GM23338 (cell line): ENCODE data around the gene OR1K1. TPM values are rescaled to one million over a fixed set of nuclear protein-coding genes. Genes with fewer than 3 reads are reported as not detected.

Experiments used
- ATAC-seq: fragments of 200-7000 bp; cut with Tn5 transposase; 3 replicates; pipeline ENCODE4 v1.9.1; 2020
- DNase-seq: peaks from one replicate; pipeline ENCODE4 v3.0.0-alpha.2; 2015; ENCODE audit warnings: low spot score
- H2AFZ ChIP-seq: fragments of 200-600 bp; sonication (generic); 2 replicates; pipeline ENCODE4 v1.8.0; 2016; ENCODE audit warnings: antibody characterized with exemption, mild to moderate bottlenecking, moderate library complexity
- H3F3A ChIP-seq: fragments of 200-600 bp; sonication (generic); replicated peaks from 2 replicates; pipeline ENCODE4 v1.8.0; 2017; ENCODE audit warnings: antibody characterized with exemption, mixed run types, low read depth
- H3K27ac ChIP-seq: fragments of 200-600 bp; sonication (generic); 2 replicates; pipeline ENCODE4 v1.6.1; 2016; ENCODE audit warnings: low read depth
- H3K27me3 ChIP-seq: fragments of 200-600 bp; sonication (generic); 2 replicates; pipeline ENCODE4 v1.8.0; 2016; ENCODE audit warnings: mild to moderate bottlenecking, mixed run types, moderate library complexity; ENCODE audit not compliant: insufficient read depth
- H3K36me3 ChIP-seq: fragments of 200-600 bp; sonication (generic); 2 replicates; pipeline ENCODE4 v1.8.0; 2016; ENCODE audit warnings: mild to moderate bottlenecking; ENCODE audit not compliant: insufficient read depth
- H3K4me1 ChIP-seq: fragments of 200-600 bp; sonication (generic); 2 replicates; pipeline ENCODE4 v1.8.0; 2016; ENCODE audit warnings: mild to moderate bottlenecking, moderate library complexity; ENCODE audit not compliant: insufficient read depth
- H3K4me2 ChIP-seq: fragments of 200-600 bp; sonication (generic); 2 replicates; pipeline ENCODE4 v1.7.1; 2017; ENCODE audit warnings: mixed run types
- H3K4me3 ChIP-seq: fragments of 200-600 bp; sonication (generic); 2 replicates; pipeline ENCODE4 v1.6.1; 2016; ENCODE audit warnings: mixed run types
- H3K79me2 ChIP-seq: fragments of 200-600 bp; sonication (generic); replicated peaks from 2 replicates; pipeline ENCODE4 v1.8.0; 2017; ENCODE audit warnings: mild to moderate bottlenecking; ENCODE audit not compliant: insufficient read depth
- H3K9me2 ChIP-seq: fragments of 200-600 bp; sonication (generic); 2 replicates; pipeline ENCODE4 v1.8.0; 2017; ENCODE audit not compliant: insufficient read depth
- H4K20me1 ChIP-seq: fragments of 200-600 bp; sonication (generic); replicated peaks from 2 replicates; pipeline ENCODE4 v1.8.0; 2017; ENCODE audit warnings: mild to moderate bottlenecking; ENCODE audit not compliant: insufficient read depth
- H3K27ac Mint-ChIP-seq: 2 replicates; pipeline ENCODE4 v1.8.0; 2020; ENCODE audit warnings: inconsistent platforms, mild to moderate bottlenecking, moderate library complexity, mixed read lengths
- H3K27me3 Mint-ChIP-seq: 3 replicates; pipeline ENCODE4 v1.8.0; 2022; ENCODE audit warnings: low read depth, mild to moderate bottlenecking, moderate library complexity, mixed read lengths, inconsistent platforms; ENCODE audit not compliant: insufficient read depth, poor library complexity
- H3K36me3 Mint-ChIP-seq: 3 replicates; pipeline ENCODE4 v1.8.0; 2021; ENCODE audit warnings: low read depth, mild to moderate bottlenecking, inconsistent platforms, moderate library complexity, mixed read lengths
- H3K4me1 Mint-ChIP-seq: 3 replicates; pipeline ENCODE4 v1.8.0; 2020; ENCODE audit warnings: mild to moderate bottlenecking, inconsistent platforms, mixed read lengths
- H3K4me3 Mint-ChIP-seq: 3 replicates; pipeline ENCODE4 v1.8.0; 2021; ENCODE audit warnings: moderate library complexity, mild to moderate bottlenecking, inconsistent platforms, mixed read lengths
- H3K9me3 Mint-ChIP-seq: 3 replicates; pipeline ENCODE4 v1.8.0; 2020; ENCODE audit warnings: moderate library complexity, mild to moderate bottlenecking, inconsistent platforms, mixed read lengths
- CREB1 ChIP-seq: fragments of 250-450 bp; sonication (Bioruptor Pico); IDR thresholded peaks from 2 replicates; pipeline ENCODE4 v1.5.0; 2020; ENCODE audit warnings: low read depth, mild to moderate bottlenecking, moderate library complexity
- CTCF ChIP-seq, 2 experiments: fragments of 200-600 bp in 1 of 2; sonication (generic) in 1 of 2; conservative IDR thresholded peaks; 2 replicates each; pipeline versions ENCODE4 v1.5.1 to v1.6.1; 2016 to 2017; ENCODE audit warnings: antibody characterized with exemption in 2 of 2, low read depth in 2 of 2, mild to moderate bottlenecking in 2 of 2, moderate library complexity in 1 of 2
- EZH2phosphoT487 ChIP-seq: fragments of 200-600 bp; sonication (generic); IDR thresholded peaks from one replicate; pipeline ENCODE4 v1.8.1; 2018; ENCODE audit warnings: antibody characterized with exemption; ENCODE audit not compliant: unreplicated experiment
- JUNB ChIP-seq: IDR thresholded peaks from one replicate; pipeline ENCODE4 v1.6.1; 2016; ENCODE audit warnings: antibody characterized with exemption; ENCODE audit not compliant: unreplicated experiment
- REST ChIP-seq: IDR thresholded peaks from one replicate; pipeline ENCODE4 v1.6.1; 2018; ENCODE audit warnings: antibody characterized with exemption; ENCODE audit not compliant: unreplicated experiment
- ZNF114 ChIP-seq: fragments of 250-450 bp; sonication (Bioruptor Pico); IDR thresholded peaks from 2 replicates; pipeline ENCODE4 v1.5.0; 2020; ENCODE audit warnings: mild to moderate bottlenecking, moderate library complexity
- ZNF462 ChIP-seq: fragments of 250-450 bp; sonication (Bioruptor Pico); IDR thresholded peaks from 2 replicates; pipeline ENCODE4 v1.5.0; 2020; ENCODE audit warnings: mild to moderate bottlenecking, moderate library complexity
- long read RNA-seq: library from polyadenylated mRNA; unstranded; transcript quantifications from one replicate; pipeline ENCODE4 v2.0.0, GENCODE V29; 2020; ENCODE audit not compliant: unreplicated experiment
- polyA plus RNA-seq: library from polyadenylated mRNA; unstranded; fragments of >200 nt; fragmentation: Nextera tagmentation; extraction: Ambion mirVana; gene quantifications from 2 replicates; pipeline ENCODE4 v1.2.1, GENCODE V29; 2016
- total RNA-seq: library from RNA; depleted of rRNA; stranded (reverse); fragments of >200 nt; shearing (Covaris generic); gene quantifications from 2 replicates; pipeline ENCODE4 v1.2.3, GENCODE V29; 2014; rRNA removed

The OR1K1 gene
- total RNA-seq (not detected in 2 replicates), polyA plus RNA-seq (not detected in 2 replicates)
- long read RNA-seq, result 0 reads

GRCh38 chr9:122800066-122801060 is at the start of gene OR1K1:
Gene OR1K1, plus strand, starts transcription at chr9:122800123. Its CDS starts 0 bp downstream, at chr9:122800123.
- Mint-ChIP-seq H3K4me1 (no peaks in the 10 kb centered on the region), H3K27ac (no peak within 1 kb of the TSS), H3K9me3 (peaks cover 85% of the 10 kb centered on the region), H3K4me3 (no peak within 1 kb of the TSS), H3K36me3 (peaks cover 10% of the 10 kb centered on the region), H3K27me3 (peaks cover 1% of the 10 kb centered on the region)
- no peaks in the 10 kb centered on the region for H3F3A ChIP-seq
- TF ChIP-seq CREB1 (CRISPR knock-in tag) (no peak), JUNB (no peak), EZH2phosphoT487 (no peak), REST (no peak)
- H3K36me3 ChIP-seq, result no peaks in the 10 kb centered on the region
- no peaks in the 10 kb centered on the region for H3K27me3 ChIP-seq
- DNase-seq (no peak), ATAC-seq (no peak)
- H3K79me2 ChIP-seq, result no peaks in the 10 kb centered on the region
- H3K27ac ChIP-seq, result no peak within 1 kb of the TSS
- H3K4me3 ChIP-seq, result no peak within 1 kb of the TSS
- no peaks in the 10 kb centered on the region for H3K4me1 ChIP-seq
- no peaks in the 10 kb centered on the region for H4K20me1 ChIP-seq
- H3K9me2 ChIP-seq, result no peaks in the 10 kb centered on the region
- no peak within 1 kb of the TSS for H2AFZ ChIP-seq
- no peak within 1 kb of the TSS for H3K4me2 ChIP-seq

GRCh38 chr9:122754825-122755224 is 45.1 kb upstream of the OR1K1 start:
- H4K20me1 ChIP-seq, result no peaks in the 10 kb centered on the region
- Mint-ChIP-seq H3K4me1 (no peaks in the 10 kb centered on the region), H3K9me3 (peaks cover 93% of the 10 kb centered on the region), H3K27me3 (no peaks in the 10 kb centered on the region), H3K27ac (no peak overlapping the region), H3K36me3 (peaks cover 5% of the 10 kb centered on the region; the same call in 1 of the 3 replicates), H3K4me3 (no peak overlapping the region)
- H3K4me2 ChIP-seq, result no peak overlapping the region
- ATAC-seq, result no peak
- H3K27ac ChIP-seq, result no peak overlapping the region
- no peak overlapping the region for H2AFZ ChIP-seq
- no peaks in the 10 kb centered on the region for H3F3A ChIP-seq
- H3K9me2 ChIP-seq, result no peaks in the 10 kb centered on the region
- H3K4me3 ChIP-seq, result no peak overlapping the region
- no peaks in the 10 kb centered on the region for H3K27me3 ChIP-seq
- no peak for DNase-seq
- no peaks in the 10 kb centered on the region; the same call in 1 of the 2 replicates for H3K36me3 ChIP-seq
- H3K79me2 ChIP-seq, result no peaks in the 10 kb centered on the region
- H3K4me1 ChIP-seq, result no peaks in the 10 kb centered on the region
- TF ChIP-seq ZNF114 (CRISPR knock-in tag) (no peak), JUNB (no peak), CTCF (conservative IDR thresholded peaks at IDR 0.05; ENCODE audit: low read depth in 2 of 2) (no peak), ZNF462 (CRISPR knock-in tag) (no peak), EZH2phosphoT487 (no peak)
